H1 (cell line): Measurements from ENCODE around the gene NSD2. TPM values are rescaled to one million over a fixed set of nuclear protein-coding genes. Genes with fewer than 3 reads are reported as not detected.

Source experiments
- CTCF ChIA-PET: fragments of 300-600 bp; sonication (Branson Sonifier 250); formaldehyde crosslinking; loops from one replicate; lab custom pipeline; 2021; ENCODE audit not compliant: partially characterized antibody; lab: Charles Lee
- POLR2A ChIA-PET: fragments of 300-600 bp; sonication (Branson Sonifier 250); formaldehyde crosslinking; loops from one replicate; lab custom pipeline; 2021; ENCODE audit warnings: inconsistent platforms; ENCODE audit not compliant: partially characterized antibody; lab: Charles Lee
- DNase-seq, 2 experiments: peaks; one replicate each; pipeline versions ENCODE4 v3.0.0 to v3.0.0-alpha.2; 2010 to 2022; ENCODE audit warnings: low spot score in 2 of 2, low read depth in 1 of 2, mixed read lengths in 1 of 2
- FAIRE-seq: peaks from 2 replicates; lab custom pipeline; 2011; peaks lifted over from hg19 to GRCh38; lab: Jason Lieb, UNC
- H2AFZ ChIP-seq: 2 replicates; pipeline ENCODE4 v1.8.1; 2012; ENCODE audit warnings: low read length, inconsistent platforms
- H2AK5ac ChIP-seq: 2 replicates; pipeline ENCODE4 v1.6.1; 2013; ENCODE audit warnings: low read depth, low read length
- H2BK120ac ChIP-seq: replicated peaks from 2 replicates; pipeline ENCODE3; 2013; ENCODE audit warnings: low read depth, low read length, inconsistent platforms
- H2BK12ac ChIP-seq: 2 replicates; pipeline ENCODE4 v1.6.1; 2013; ENCODE audit warnings: low read depth, low read length
- H2BK15ac ChIP-seq: 2 replicates; pipeline ENCODE4 v1.6.1; 2013; ENCODE audit warnings: low read length
- H2BK20ac ChIP-seq: 2 replicates; pipeline ENCODE4 v1.6.1; 2013; ENCODE audit warnings: low read length
- H2BK5ac ChIP-seq: 2 replicates; pipeline ENCODE4 v1.6.1; 2013; ENCODE audit warnings: low read depth, low read length
- H3K14ac ChIP-seq: 2 replicates; pipeline ENCODE4 v1.6.1; 2013; ENCODE audit warnings: inconsistent platforms; ENCODE audit not compliant: insufficient read length
- H3K18ac ChIP-seq: 2 replicates; pipeline ENCODE4 v1.6.1; 2013; ENCODE audit warnings: low read length; ENCODE audit errors: extremely low read depth
- H3K23ac ChIP-seq: 2 replicates; pipeline ENCODE4 v1.6.1; 2013; ENCODE audit warnings: inconsistent platforms; ENCODE audit not compliant: insufficient read length
- H3K23me2 ChIP-seq: 2 replicates; pipeline ENCODE4 v1.6.1; 2013; ENCODE audit warnings: low read depth, low read length
- H3K27ac ChIP-seq: 2 replicates; pipeline ENCODE4 v1.6.1; 2011; ENCODE audit warnings: low read depth, low read length, inconsistent platforms
- H3K27me3 ChIP-seq, 4 experiments: replicated peaks in 1 of 4; 1 replicate in 1 of 4; 2 replicates in 3 of 4; pipeline versions ENCODE4 v1.6.1 to v1.8.1; 2011 to 2013; ENCODE audit warnings: low read length in 3 of 4, mild to moderate bottlenecking in 3 of 4, inconsistent platforms in 2 of 4, mixed read lengths in 2 of 4, moderate library complexity in 1 of 4; ENCODE audit not compliant: control insufficient read depth in 3 of 4, insufficient read depth in 3 of 4; ENCODE audit errors: extremely low read depth in 1 of 4
- H3K36me3 ChIP-seq, 4 experiments: 2 replicates each; pipeline versions ENCODE4 v1.6.1 to v1.8.1; 2011 to 2013; ENCODE audit warnings: mild to moderate bottlenecking in 4 of 4, low read length in 3 of 4, moderate library complexity in 2 of 4, control low read depth in 1 of 4, inconsistent platforms in 1 of 4; ENCODE audit not compliant: insufficient read depth in 4 of 4, control insufficient read depth in 2 of 4
- H3K4ac ChIP-seq: replicated peaks from 2 replicates; pipeline ENCODE3; 2013; ENCODE audit warnings: low read length, low read depth, mixed read lengths, inconsistent platforms; ENCODE audit not compliant: insufficient read length
- H3K4me1 ChIP-seq, 4 experiments: replicated peaks in 1 of 4; 1 replicate in 1 of 4; 2 replicates in 3 of 4; pipeline versions ENCODE4 v1.6.1 to v1.8.1; 2011 to 2013; ENCODE audit warnings: low read length in 3 of 4, inconsistent platforms in 2 of 4, mixed read lengths in 1 of 4; ENCODE audit not compliant: insufficient read depth in 4 of 4, control insufficient read depth in 3 of 4
- H3K4me2 ChIP-seq, 2 experiments: 2 replicates each; pipeline versions ENCODE4 v1.6.1 to v1.8.1; 2011 to 2013; ENCODE audit warnings: low read depth in 2 of 2, low read length in 2 of 2, control low read depth in 1 of 2, inconsistent platforms in 1 of 2, mild to moderate bottlenecking in 1 of 2; ENCODE audit not compliant: insufficient read depth in 1 of 2
- H3K4me3 ChIP-seq, 4 experiments: fragments of 200-600, 300-600 bp in 1 of 4; sonication (generic), shearing (Covaris generic), sonication (Bioruptor Twin) in 1 of 4; 2 replicates each; pipeline versions ENCODE4 v1.5.1 to v1.8.1; 2011 to 2016; ENCODE audit warnings: low read length in 4 of 4, low read depth in 3 of 4, control low read depth in 2 of 4, inconsistent platforms in 2 of 4, mild to moderate bottlenecking in 2 of 4, mixed read lengths in 1 of 4, moderate library complexity in 1 of 4; ENCODE audit not compliant: insufficient read depth in 2 of 4; ENCODE audit errors: extremely low read depth in 1 of 4
- H3K56ac ChIP-seq: replicated peaks from 2 replicates; pipeline ENCODE3; 2013; ENCODE audit warnings: low read depth, mild to moderate bottlenecking, mixed read lengths, low read length, inconsistent platforms; ENCODE audit not compliant: insufficient read length
- H3K79me1 ChIP-seq: 2 replicates; pipeline ENCODE4 v1.6.1; 2013; ENCODE audit warnings: low read depth, low read length, control low read depth
- H3K79me2 ChIP-seq, 2 experiments: 2 replicates each; pipeline versions ENCODE4 v1.6.1 to v1.8.1; 2012 to 2013; ENCODE audit warnings: low read length in 2 of 2, mild to moderate bottlenecking in 2 of 2, inconsistent platforms in 1 of 2; ENCODE audit not compliant: insufficient read depth in 2 of 2, control insufficient read depth in 1 of 2
- H3K9ac ChIP-seq, 4 experiments: replicated peaks in 1 of 4; 1 replicate in 1 of 4; 2 replicates in 3 of 4; pipeline versions ENCODE4 v1.6.1 to v1.8.1; 2011 to 2013; ENCODE audit warnings: low read depth in 3 of 4, low read length in 3 of 4, control low read depth in 2 of 4, mild to moderate bottlenecking in 2 of 4, moderate library complexity in 2 of 4, inconsistent platforms in 1 of 4; ENCODE audit errors: extremely low read depth in 1 of 4
- H3K9me3 ChIP-seq, 2 experiments: 2 replicates each; pipeline versions ENCODE4 v1.6.1 to v1.8.1; 2012 to 2013; ENCODE audit warnings: mild to moderate bottlenecking in 2 of 2, moderate library complexity in 2 of 2, control low read depth in 1 of 2, inconsistent platforms in 1 of 2, low read depth in 1 of 2, low read length in 1 of 2, mixed read lengths in 1 of 2; ENCODE audit not compliant: insufficient read depth in 2 of 2
- H4K20me1 ChIP-seq, 2 experiments: replicated peaks in 1 of 2; 2 replicates each; pipeline versions ENCODE3 to v1.8.1; 2011 to 2013; ENCODE audit warnings: inconsistent platforms in 2 of 2, low read length in 2 of 2, mild to moderate bottlenecking in 1 of 2; ENCODE audit not compliant: insufficient read depth in 2 of 2, control insufficient read depth in 1 of 2
- H4K5ac ChIP-seq: 2 replicates; pipeline ENCODE4 v1.6.1; 2013; ENCODE audit warnings: low read length, low read depth, mixed read lengths, inconsistent platforms; ENCODE audit not compliant: insufficient read length
- H4K8ac ChIP-seq: 2 replicates; pipeline ENCODE4 v1.8.0; 2013; ENCODE audit warnings: mild to moderate bottlenecking, moderate library complexity, low read length, inconsistent platforms; ENCODE audit not compliant: insufficient read depth; ENCODE audit errors: extremely low read depth
- H4K91ac ChIP-seq: replicated peaks from 2 replicates; pipeline ENCODE3; 2013; ENCODE audit warnings: low read length, mixed read lengths, inconsistent platforms; ENCODE audit not compliant: insufficient read length
- GTF2F1 ChIP-seq: IDR thresholded peaks from 2 replicates; pipeline ENCODE4 v1.6.1; 2012; ENCODE audit warnings: low read depth, low read length, improper control_type of control experiment, borderline replicate concordance
- POLR2A ChIP-seq, 2 experiments: IDR thresholded peaks; 1 replicate in 1 of 2; 2 replicates in 1 of 2; pipeline ENCODE4 v1.6.1; 2011; ENCODE audit warnings: low read depth in 2 of 2, low read length in 2 of 2, mild to moderate bottlenecking in 2 of 2; ENCODE audit errors: control extremely low read depth in 1 of 2
- POLR2AphosphoS5 ChIP-seq: IDR thresholded peaks from 2 replicates; pipeline ENCODE4 v1.6.1; 2011; ENCODE audit warnings: low read depth, low read length
- WGBS, 2 experiments: shearing (Covaris generic) in 1 of 2; methylation state at CpG; one replicate each; pipeline versions ENCODE4 v1.1.6 to v1.1.7; 2013 to 2015; ENCODE audit warnings: low lambda C conversion rate in 2 of 2, mixed read lengths in 2 of 2, inconsistent platforms in 1 of 2, low coverage in 1 of 2, missing lambda C conversion rate in 1 of 2; ENCODE audit not compliant: insufficient replicate concordance in 2 of 2, insufficient coverage in 1 of 2, insufficient read length in 1 of 2; ENCODE audit errors: extremely low coverage in 1 of 2, missing lambda C conversion rate in 1 of 2; 5-methylcytosine and 5-hydroxymethylcytosine counted together
- polyA plus RNA-seq, 7 experiments: library from polyadenylated mRNA; depleted of rRNA in 3 of 7; stranded (reverse) in 5 of 7; unstranded in 2 of 7; fragments of >200 nt in 5 of 7; fragments of 200-250 nt in 2 of 7; gene quantifications; 1 replicate in 5 of 7; 2 replicates in 1 of 7; 4 replicates in 1 of 7; pipeline versions ENCODE4 v1.2.1 to v1.2.3, GENCODE V29; 2011 to 2013; ENCODE audit warnings: missing spikeins in 2 of 7, mixed read lengths in 2 of 7
- total RNA-seq: library from RNA; stranded (reverse); fragmentation: NEBNext Ultra II Directional; extraction: Animal tissue kit (Norgen Biotek cat#: 25700); gene quantifications from 2 replicates; pipeline ENCODE4 v1.2.1, GENCODE V29; 2021

The NSD2 gene
- total and polyA plus RNA-seq, 2 of the 8 experiments (the other 6 are each of a cell fraction or from before 2014, with no cell fraction given) = 26.7 to 129 TPM

GRCh38 chr4:1883583-1883982, 12.4 kb downstream of the NSD2 start:
- H3K36me3 ChIP-seq = no peaks in the 10 kb centered on the region; a peak in 1 of 8 replicates
- H4K8ac ChIP-seq = no peak overlapping the region
- H2AK5ac ChIP-seq = no peak overlapping the region
- H3K4me2 ChIP-seq = no peak overlapping the region
- H4K91ac ChIP-seq = no peak overlapping the region
- no peak overlapping the region for H3K4me3 ChIP-seq
- H3K79me2 ChIP-seq = peaks cover 27 to 93% of the 10 kb centered on the region in 2 experiments
- no peak overlapping the region for H2AFZ ChIP-seq
- H4K5ac ChIP-seq = no peak overlapping the region
- no peak overlapping the region for H3K23ac ChIP-seq
- 99% methylated on average over 7 of the region's 8 CpGs; no CpG with 5 or more reads in 1 of the 2 experiments for WGBS, 2 experiments
- no peaks in the 10 kb centered on the region for H3K27me3 ChIP-seq
- no peak overlapping the region for H3K4ac ChIP-seq
- no peak overlapping the region for H2BK20ac ChIP-seq
- H3K23me2 ChIP-seq = no peaks in the 10 kb centered on the region
- ChIA-PET CTCF (interaction anchor here (0.8 to 6.2 kb wide), 4 partner anchors 10 to 94 kb away, joined by 3 to 65 read pairs (median 4); no protein-coding TSS in a partner anchor), POLR2A (no interaction called here)
- no peak overlapping the region for H2BK5ac ChIP-seq
- H4K20me1 ChIP-seq = peaks cover 39 to 42% of the 10 kb centered on the region in 2 experiments
- peaks cover 25% of the 10 kb centered on the region for H3K79me1 ChIP-seq
- FAIRE-seq (no peak), DNase-seq (no peak)
- H3K4me1 ChIP-seq = no peaks in the 10 kb centered on the region; a peak in 2 of 7 replicates
- no peak overlapping the region for H2BK120ac ChIP-seq
- no peak overlapping the region for H3K9ac ChIP-seq
- no peaks in the 10 kb centered on the region for H3K9me3 ChIP-seq
- no peak overlapping the region for H3K18ac ChIP-seq
- H2BK12ac ChIP-seq = no peak overlapping the region
- H3K56ac ChIP-seq = no peak overlapping the region
- no peak for TF ChIP-seq GTF2F1
- no peak for TF ChIP-seq POLR2AphosphoS5
- TF ChIP-seq POLR2A (IDR thresholded peaks at IDR 0.05; ENCODE audit: control extremely low read depth in 1 of 2, low read depth in 2 of 2, low read length in 2 of 2) = no peak
- no peak overlapping the region for H3K27ac ChIP-seq
- no peak overlapping the region for H2BK15ac ChIP-seq
- H3K14ac ChIP-seq = no peak overlapping the region
